Esophagus muscularis mucosa (tissue), 4 donors: ENCODE measurements around the gene RSU1.

Experiments used
- CTCF ChIP-seq, 3 experiments: fragments of 200-600 bp in 2 of 3; fragments of 450-650 bp in 1 of 3; sonication (generic) in 2 of 3; IDR thresholded peaks; one replicate each; pipeline ENCODE4 v1.5.1; 2017 to 2019; ENCODE audit warnings: antibody characterized with exemption in 3 of 3, mild to moderate bottlenecking in 2 of 3, moderate library complexity in 1 of 3
- EP300 ChIP-seq: sonication (generic); formaldehyde crosslinking; IDR thresholded peaks from one replicate; pipeline ENCODE4 v1.6.1; 2017; ENCODE audit warnings: antibody characterized with exemption
- POLR2A ChIP-seq: fragments of 450-650 bp; IDR thresholded peaks from one replicate; pipeline ENCODE4 v1.6.1; 2017; ENCODE audit warnings: antibody characterized with exemption, moderate library complexity, mild to moderate bottlenecking, low read depth
- POLR2AphosphoS5 ChIP-seq, 2 donors: sonication (generic); formaldehyde crosslinking; IDR thresholded peaks; one replicate each; pipeline ENCODE4 v1.6.1; 2017; ENCODE audit warnings: antibody characterized with exemption in 2 of 2

DNA sequence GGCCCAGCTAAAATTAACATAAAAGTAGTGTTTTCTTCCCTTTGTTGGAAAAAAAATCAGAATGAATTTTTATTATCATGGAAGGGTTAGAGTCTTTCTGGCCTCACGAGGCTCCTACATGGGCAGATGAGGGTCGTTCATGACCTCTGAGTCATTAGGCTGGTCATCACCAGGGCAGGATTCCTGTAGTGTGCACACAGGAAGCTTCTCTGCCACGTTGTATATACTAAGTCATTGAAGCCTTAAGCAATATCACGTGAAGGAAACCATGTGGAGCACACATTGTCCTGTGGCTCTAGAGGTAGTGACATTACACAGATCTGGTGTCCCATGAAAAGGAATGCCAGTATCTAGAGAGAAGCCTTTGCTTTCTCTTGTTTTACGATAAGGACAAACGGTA is 210.8 kb downstream of the RSU1 start:
- TF ChIP-seq CTCF (IDR thresholded peaks at IDR 0.05) (no peak), POLR2AphosphoS5 (IDR thresholded peaks at IDR 0.05) (no peak), EP300 (no peak), POLR2A (no peak)
